Endodermal cell (in vitro differentiated cells): ENCODE results near the gene ABHD16B. TPM values are rescaled to one million over a fixed set of nuclear protein-coding genes. Genes with fewer than 3 reads are reported as not detected.
"Not testable (repeated sequence)": the region's sequence is repeated elsewhere in the genome, so short reads cannot be mapped to it uniquely, and the experiment has no call there.

Experiments
- DNase-seq: peaks from one replicate; pipeline ENCODE4 v3.0.0-alpha.2; 2017
- H3K27ac ChIP-seq: 2 replicates; pipeline ENCODE4 v1.5.1; 2013; ENCODE audit warnings: mild to moderate bottlenecking, low read depth, low read length, moderate library complexity
- H3K27me3 ChIP-seq: 2 replicates; pipeline ENCODE4 v1.6.1; 2013; ENCODE audit warnings: mild to moderate bottlenecking, low read length, moderate library complexity; ENCODE audit not compliant: insufficient read depth, control insufficient read depth, poor library complexity, severe bottlenecking
- H3K36me3 ChIP-seq: 2 replicates; pipeline ENCODE4 v1.7.0; 2013; ENCODE audit warnings: mild to moderate bottlenecking, low read length, moderate library complexity; ENCODE audit not compliant: control insufficient read depth, insufficient read depth
- H3K4me1 ChIP-seq: one replicate; pipeline ENCODE4 v1.7.0; 2013; ENCODE audit warnings: low read length; ENCODE audit not compliant: control insufficient read depth, insufficient read depth
- H3K4me3 ChIP-seq: 2 replicates; pipeline ENCODE4 v1.5.1; 2013; ENCODE audit warnings: mild to moderate bottlenecking, low read length, moderate library complexity
- H3K9ac ChIP-seq: 2 replicates; pipeline ENCODE4 v1.6.1; 2013; ENCODE audit warnings: mild to moderate bottlenecking, low read length, moderate library complexity; ENCODE audit not compliant: poor library complexity, severe bottlenecking; ENCODE audit errors: extremely low read depth
- H3K9me3 ChIP-seq: 2 replicates; pipeline ENCODE4 v1.6.1; 2013; ENCODE audit warnings: mild to moderate bottlenecking, low read length, moderate library complexity; ENCODE audit not compliant: control insufficient read depth
- H3K27ac Mint-ChIP-seq: 2 replicates; pipeline ENCODE4 v1.8.0; 2020; ENCODE audit warnings: mixed read lengths
- H3K27me3 Mint-ChIP-seq: 2 replicates; pipeline ENCODE4 v1.8.0; 2021; ENCODE audit warnings: mild to moderate bottlenecking, mixed read lengths; ENCODE audit not compliant: insufficient read depth
- H3K36me3 Mint-ChIP-seq: 2 replicates; pipeline ENCODE4 v1.8.0; 2020; ENCODE audit warnings: low read depth, mixed read lengths
- H3K4me1 Mint-ChIP-seq: 2 replicates; pipeline ENCODE4 v1.8.0; 2020; ENCODE audit warnings: mixed read lengths
- H3K4me3 Mint-ChIP-seq: 2 replicates; pipeline ENCODE4 v1.8.0; 2020; ENCODE audit warnings: mild to moderate bottlenecking, moderate library complexity, mixed read lengths
- H3K9me3 Mint-ChIP-seq: 2 replicates; pipeline ENCODE4 v1.8.0; 2020; ENCODE audit warnings: mild to moderate bottlenecking, mixed read lengths
- WGBS, 2 experiments: methylation state at CpG; one replicate each; pipeline versions ENCODE4 v1.1.5 to v1.1.7; 2013; ENCODE audit warnings: missing lambda C conversion rate in 2 of 2, mixed read lengths in 1 of 2; ENCODE audit not compliant: insufficient coverage in 1 of 2, insufficient read length in 1 of 2; 5-methylcytosine and 5-hydroxymethylcytosine counted together
- total RNA-seq, 2 donors: library from RNA; stranded (reverse); fragmentation: NEBNext Ultra II Directional in 1 of 2; extraction: Animal tissue kit (Norgen Biotek cat#: 25700) in 1 of 2; gene quantifications; 2 replicates in 1 of 2; 3 replicates in 1 of 2; pipeline ENCODE4 v1.2.1, GENCODE V29; 2021
- TF ChIP-seq, protein P1 (sequence below): fragments of 200-600 bp; sonication (generic); conservative IDR thresholded peaks from 2 replicates; pipeline ENCODE4 v1.5.0; 2021; ENCODE audit warnings: antibody characterized with exemption, mild to moderate bottlenecking

ABHD16B gene
- total RNA-seq, 2 donors from 2014 or later: not detected

DNA sequence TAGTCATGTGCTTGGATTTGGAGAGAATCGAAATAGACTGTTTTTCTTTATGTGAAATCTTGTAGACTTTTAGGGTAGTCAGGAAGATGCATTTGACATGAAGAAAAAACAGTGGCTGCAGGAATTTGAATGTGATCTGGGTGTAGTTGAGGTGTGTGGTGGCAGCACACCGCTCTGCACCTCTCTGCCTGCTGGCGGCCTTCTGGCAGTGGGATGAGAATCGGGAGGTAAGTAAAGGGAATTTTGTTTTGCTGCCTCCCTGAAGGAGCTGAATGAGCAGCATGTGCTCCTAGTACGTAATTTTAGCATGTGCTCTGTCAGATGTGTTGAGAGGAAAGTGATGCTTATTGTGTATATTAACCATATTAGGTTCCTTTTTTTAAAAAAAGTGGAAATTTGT, 7.0 kb downstream of the ABHD16B start:
- no peaks in the 10 kb centered on the region for H3K27me3 Mint-ChIP-seq
- Histone ChIP-seq H3K4me3 (no peak overlapping the region), H3K36me3 (peaks cover 43% of the 10 kb centered on the region), H3K9me3 (no peaks in the 10 kb centered on the region), H3K27me3 (no peaks in the 10 kb centered on the region), H3K4me1 (no peaks in the 10 kb centered on the region), H3K27ac (no peak overlapping the region), H3K9ac (no peak overlapping the region)
- peaks cover 11% of the 10 kb centered on the region for H3K4me1 Mint-ChIP-seq
- no peak for DNase-seq
- no peak overlapping the region for H3K4me3 Mint-ChIP-seq
- TF ChIP-seq, protein P1, sequence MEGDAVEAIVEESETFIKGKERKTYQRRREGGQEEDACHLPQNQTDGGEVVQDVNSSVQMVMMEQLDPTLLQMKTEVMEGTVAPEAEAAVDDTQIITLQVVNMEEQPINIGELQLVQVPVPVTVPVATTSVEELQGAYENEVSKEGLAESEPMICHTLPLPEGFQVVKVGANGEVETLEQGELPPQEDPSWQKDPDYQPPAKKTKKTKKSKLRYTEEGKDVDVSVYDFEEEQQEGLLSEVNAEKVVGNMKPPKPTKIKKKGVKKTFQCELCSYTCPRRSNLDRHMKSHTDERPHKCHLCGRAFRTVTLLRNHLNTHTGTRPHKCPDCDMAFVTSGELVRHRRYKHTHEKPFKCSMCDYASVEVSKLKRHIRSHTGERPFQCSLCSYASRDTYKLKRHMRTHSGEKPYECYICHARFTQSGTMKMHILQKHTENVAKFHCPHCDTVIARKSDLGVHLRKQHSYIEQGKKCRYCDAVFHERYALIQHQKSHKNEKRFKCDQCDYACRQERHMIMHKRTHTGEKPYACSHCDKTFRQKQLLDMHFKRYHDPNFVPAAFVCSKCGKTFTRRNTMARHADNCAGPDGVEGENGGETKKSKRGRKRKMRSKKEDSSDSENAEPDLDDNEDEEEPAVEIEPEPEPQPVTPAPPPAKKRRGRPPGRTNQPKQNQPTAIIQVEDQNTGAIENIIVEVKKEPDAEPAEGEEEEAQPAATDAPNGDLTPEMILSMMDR: peak; percentile 14
- 98 to 100% methylated on average over 2 to 5 of the region's 5 CpGs for WGBS, 2 experiments
- H3K27ac Mint-ChIP-seq: peak overlapping the region; percentile 4
- no peaks in the 10 kb centered on the region for H3K9me3 Mint-ChIP-seq
- H3K36me3 Mint-ChIP-seq: peaks cover 37% of the 10 kb centered on the region

DNA sequence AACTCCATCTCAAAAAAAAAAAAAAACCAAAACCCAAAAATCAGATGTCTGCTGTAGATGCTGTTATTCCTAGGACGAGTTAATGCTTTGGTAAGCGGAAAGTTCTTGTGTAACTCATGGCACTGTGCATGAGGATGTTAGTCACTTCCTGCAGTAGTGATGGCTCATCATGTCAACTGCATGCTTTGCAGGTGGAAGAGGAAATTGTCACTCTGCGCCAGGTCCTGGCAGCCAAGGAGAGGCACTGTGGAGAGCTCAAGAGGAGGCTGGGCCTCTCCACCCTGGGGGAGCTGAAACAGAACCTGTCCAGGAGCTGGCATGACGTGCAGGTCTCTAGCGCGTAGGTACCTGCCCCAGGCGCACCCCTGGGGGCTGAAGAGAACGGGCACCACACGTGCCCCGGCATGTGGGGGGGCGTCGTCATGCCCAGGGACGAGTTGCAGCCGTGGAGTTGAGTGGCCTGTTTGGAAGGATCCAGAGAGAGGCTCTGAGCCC, 12.2 kb downstream of the ABHD16B start:
- H3K9ac ChIP-seq: no peak overlapping the region
- no peak for DNase-seq
- Mint-ChIP-seq H3K9me3 (no peaks in the 10 kb centered on the region), H3K4me3 (no peak overlapping the region), H3K27me3 (no peaks in the 10 kb centered on the region), H3K27ac (peak overlapping the region; percentile 58), H3K4me1 (no peaks in the 10 kb centered on the region), H3K36me3 (peaks cover 74% of the 10 kb centered on the region)
- no peak overlapping the region for H3K4me3 ChIP-seq
- H3K27ac ChIP-seq: no peak overlapping the region
- no peaks in the 10 kb centered on the region for H3K4me1 ChIP-seq
- no peaks in the 10 kb centered on the region for H3K27me3 ChIP-seq
- 95% methylated on average over 14 of the region's 14 CpGs for WGBS, 2 experiments
- H3K9me3 ChIP-seq: no peaks in the 10 kb centered on the region
- H3K36me3 ChIP-seq: peaks cover 72% of the 10 kb centered on the region
- TF ChIP-seq, protein P1: no peak

DNA sequence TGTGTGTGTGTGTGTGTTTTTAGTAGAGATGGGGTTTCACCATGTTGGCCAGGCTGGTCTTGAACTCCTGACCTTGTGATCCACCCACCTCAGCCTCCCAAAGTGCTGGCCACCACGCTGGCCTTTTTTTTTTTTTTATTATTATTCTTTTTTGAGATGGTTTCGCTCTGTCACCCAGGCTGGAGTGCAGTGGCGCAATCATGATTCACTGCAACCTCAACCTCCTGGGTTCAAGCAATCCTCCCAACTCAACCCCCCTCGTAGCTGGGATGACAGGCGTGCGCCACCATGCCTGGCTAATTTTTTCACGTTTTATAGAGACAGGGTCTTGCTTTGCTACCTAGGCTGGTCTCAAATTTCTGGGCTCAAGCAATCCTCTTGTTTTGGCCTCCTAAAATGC, 12.9 kb downstream of the ABHD16B start:
- not testable (repeated sequence) for DNase-seq, H3K9ac ChIP-seq, H3K4me3 Mint-ChIP-seq, H3K27ac Mint-ChIP-seq, H3K4me1 Mint-ChIP-seq, H3K9me3 Mint-ChIP-seq, H3K27me3 Mint-ChIP-seq, H3K4me3 ChIP-seq, H3K4me1 ChIP-seq, H3K27ac ChIP-seq, H3K9me3 ChIP-seq, H3K27me3 ChIP-seq
- WGBS, 2 experiments: 96 to 98% methylated on average over 4 to 6 of the region's 7 CpGs
- peaks cover 70% of the 10 kb centered on the region for H3K36me3 Mint-ChIP-seq
- peaks cover 65% of the 10 kb centered on the region for H3K36me3 ChIP-seq

DNA sequence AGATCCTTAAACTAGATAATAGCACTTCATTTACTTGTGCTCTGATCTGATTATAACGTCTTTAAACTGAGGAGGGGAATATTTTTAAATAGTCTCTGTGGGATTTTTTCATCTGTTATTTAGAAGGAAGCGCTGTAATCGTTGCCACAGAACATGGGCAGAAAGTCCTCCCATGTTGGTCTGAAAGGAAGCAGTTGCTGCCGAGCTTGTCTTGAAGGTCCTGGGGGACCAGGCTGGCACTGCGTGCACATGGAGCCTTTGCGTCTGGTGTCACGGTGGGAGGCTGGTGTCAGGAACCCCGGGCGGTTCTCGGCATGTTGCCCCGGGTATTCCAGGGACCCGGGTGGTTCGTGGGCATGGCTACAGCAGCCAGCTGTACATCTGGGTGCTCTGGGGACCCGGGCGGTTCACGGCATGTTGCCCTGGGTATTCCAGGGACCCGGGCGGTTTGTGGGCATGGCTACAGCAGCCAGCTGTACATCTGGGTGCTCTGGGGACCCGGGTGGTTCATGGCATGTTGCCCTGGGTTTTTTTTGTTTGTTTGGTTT, 15.3 kb downstream of the ABHD16B start:
- Histone ChIP-seq H3K36me3 (peaks cover 54% of the 10 kb centered on the region), H3K27ac (no peak overlapping the region), H3K9ac (no peak overlapping the region), H3K4me1 (no peaks in the 10 kb centered on the region), H3K27me3 (no peaks in the 10 kb centered on the region), H3K9me3 (no peaks in the 10 kb centered on the region), H3K4me3 (no peak overlapping the region)
- Mint-ChIP-seq H3K36me3 (peaks cover 61% of the 10 kb centered on the region), H3K9me3 (no peaks in the 10 kb centered on the region), H3K4me1 (no peaks in the 10 kb centered on the region), H3K4me3 (no peak overlapping the region), H3K27ac (no peak overlapping the region), H3K27me3 (no peaks in the 10 kb centered on the region)
- WGBS, 2 experiments: 95 to 96% methylated on average over 11 to 18 of the region's 19 CpGs
- no peak for DNase-seq
- TF ChIP-seq, protein P1: no peak
